Stimulated activated CD8-positive, alpha-beta memory T cell treated with anti-CD3 and anti-CD28 coated beads, Interleukin-4, amount 100 ng/mL, for 24 hours (primary cell): ENCODE results near the gene TRIM67.
"Not testable (repeated sequence)": the region's sequence is repeated elsewhere in the genome, so short reads cannot be mapped to it uniquely, and the experiment has no call there.

ENCODE experiments used
- DNase-seq: peaks from one replicate; pipeline ENCODE4 v3.0.0-alpha.2; 2020; ENCODE audit warnings: low read depth

Gene TRIM67

GRCh38 chr1:231203259-231204057, 41.6 kb downstream of the TRIM67 start:
- DNase-seq, result no peak

GRCh38 chr1:231206856-231207255, 45.0 kb downstream of the TRIM67 start:
- DNase-seq, result no peak

- no peak for DNase-seq
Measured at GRCh38 chr1:231207437-231207836, 45.6 kb downstream of the TRIM67 start.

- DNase-seq, result no peak
Measured at GRCh38 chr1:231208980-231209379, 47.1 kb downstream of the TRIM67 start.

- no peak for DNase-seq
Measured at GRCh38 chr1:231209531-231209930, 47.7 kb downstream of the TRIM67 start.

GRCh38 chr1:231210126-231210525, 48.3 kb downstream of the TRIM67 start:
- no peak for DNase-seq

- peak; percentile 86 for DNase-seq
Measured at GRCh38 chr1:231211005-231211857, 49.4 kb downstream of the TRIM67 start.

- not testable (repeated sequence) for DNase-seq
Measured at GRCh38 chr1:231212301-231212700, 50.4 kb downstream of the TRIM67 start.

- no peak for DNase-seq
Measured at GRCh38 chr1:231213831-231214573, 52.1 kb downstream of the TRIM67 start.

GRCh38 chr1:231214918-231215680, 53.2 kb downstream of the TRIM67 start:
- DNase-seq, result peak; percentile 6

GRCh38 chr1:231215681-231216385, 54.0 kb downstream of the TRIM67 start:
- DNase-seq, result no peak

GRCh38 chr1:231216498-231216897, 54.6 kb downstream of the TRIM67 start:
- DNase-seq, result no peak

GRCh38 chr1:231217056-231217455, 55.2 kb downstream of the TRIM67 start:
- no peak for DNase-seq

GRCh38 chr1:231218078-231218477, 56.2 kb downstream of the TRIM67 start:
- DNase-seq, result no peak

- DNase-seq, result no peak
Measured at GRCh38 chr1:231219422-231220401, 57.9 kb downstream of the TRIM67 start.

GRCh38 chr1:231220801-231221200, 58.9 kb downstream of the TRIM67 start:
- DNase-seq, result no peak

GRCh38 chr1:231226156-231226555, 64.3 kb downstream of the TRIM67 start:
- no peak for DNase-seq

- DNase-seq, result no peak
Measured at GRCh38 chr1:231231511-231231910, 69.7 kb downstream of the TRIM67 start.

- no peak for DNase-seq
Measured at GRCh38 chr1:231232870-231233734, 71.2 kb downstream of the TRIM67 start.
